ENCODE measurements around the gene ARHGAP24.

Gene ARHGAP24

DNA sequence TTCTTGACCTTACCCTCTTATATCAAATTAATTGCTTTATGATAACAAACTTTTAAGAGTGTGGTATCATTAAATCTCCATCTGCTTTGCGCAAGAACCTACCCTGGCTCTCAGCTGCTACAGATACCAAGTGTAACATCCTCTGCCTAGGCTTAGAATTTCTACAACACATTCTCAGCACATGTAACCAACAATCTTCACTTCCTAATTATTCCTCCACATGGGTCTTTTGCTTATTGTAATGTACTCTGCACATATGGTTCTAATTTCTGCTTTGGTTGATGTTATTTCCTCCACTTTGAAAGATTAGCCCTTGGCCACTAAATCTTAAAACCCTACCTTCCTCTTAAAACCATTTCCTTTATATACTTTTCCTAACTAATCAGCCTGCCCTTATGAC lies 242.4 kb downstream of the ARHGAP24 start:
- TF ChIP-seq EZH2phosphoT487 (IDR thresholded peaks at IDR 0.05; ENCODE audit: low read length) (no peak), EZH2 (optimal IDR thresholded peaks at IDR 0.05; ENCODE audit: low read depth, low read length) (no peak)
- TF ChIP-seq, protein P1, sequence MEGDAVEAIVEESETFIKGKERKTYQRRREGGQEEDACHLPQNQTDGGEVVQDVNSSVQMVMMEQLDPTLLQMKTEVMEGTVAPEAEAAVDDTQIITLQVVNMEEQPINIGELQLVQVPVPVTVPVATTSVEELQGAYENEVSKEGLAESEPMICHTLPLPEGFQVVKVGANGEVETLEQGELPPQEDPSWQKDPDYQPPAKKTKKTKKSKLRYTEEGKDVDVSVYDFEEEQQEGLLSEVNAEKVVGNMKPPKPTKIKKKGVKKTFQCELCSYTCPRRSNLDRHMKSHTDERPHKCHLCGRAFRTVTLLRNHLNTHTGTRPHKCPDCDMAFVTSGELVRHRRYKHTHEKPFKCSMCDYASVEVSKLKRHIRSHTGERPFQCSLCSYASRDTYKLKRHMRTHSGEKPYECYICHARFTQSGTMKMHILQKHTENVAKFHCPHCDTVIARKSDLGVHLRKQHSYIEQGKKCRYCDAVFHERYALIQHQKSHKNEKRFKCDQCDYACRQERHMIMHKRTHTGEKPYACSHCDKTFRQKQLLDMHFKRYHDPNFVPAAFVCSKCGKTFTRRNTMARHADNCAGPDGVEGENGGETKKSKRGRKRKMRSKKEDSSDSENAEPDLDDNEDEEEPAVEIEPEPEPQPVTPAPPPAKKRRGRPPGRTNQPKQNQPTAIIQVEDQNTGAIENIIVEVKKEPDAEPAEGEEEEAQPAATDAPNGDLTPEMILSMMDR (IDR thresholded peaks at IDR 0.05; ENCODE audit: low read length) = no peak
- Histone ChIP-seq H3K27ac (ENCODE audit: low read length) (no peak overlapping the region), H3K4me1 (ENCODE audit: low read length) (no peaks in the 10 kb centered on the region), H3K9me3 (replicated peaks; ENCODE audit: insufficient read depth, low read length) (no peaks in the 10 kb centered on the region), H3K4me2 (ENCODE audit: low read depth, low read length) (no peak overlapping the region), H3K9me2 (replicated peaks; ENCODE audit: insufficient read depth, low read length) (no peaks in the 10 kb centered on the region), H4K20me1 (ENCODE audit: insufficient read depth, low read length) (no peaks in the 10 kb centered on the region), H3K4me3 (ENCODE audit: low read length) (no peak overlapping the region), H2AFZ (ENCODE audit: low read length) (no peak overlapping the region), H3F3A (ENCODE audit: insufficient read depth, low read length) (no peaks in the 10 kb centered on the region), H3K36me3 (replicated peaks; ENCODE audit: insufficient read depth, low read length) (no peaks in the 10 kb centered on the region), H3K27me3 (replicated peaks; ENCODE audit: insufficient read depth, low read length) (no peaks in the 10 kb centered on the region), H3K9ac (ENCODE audit: low read length) (no peak overlapping the region), H3K79me2 (ENCODE audit: low read length) (no peaks in the 10 kb centered on the region)
- no peak for DNase-seq

DNA sequence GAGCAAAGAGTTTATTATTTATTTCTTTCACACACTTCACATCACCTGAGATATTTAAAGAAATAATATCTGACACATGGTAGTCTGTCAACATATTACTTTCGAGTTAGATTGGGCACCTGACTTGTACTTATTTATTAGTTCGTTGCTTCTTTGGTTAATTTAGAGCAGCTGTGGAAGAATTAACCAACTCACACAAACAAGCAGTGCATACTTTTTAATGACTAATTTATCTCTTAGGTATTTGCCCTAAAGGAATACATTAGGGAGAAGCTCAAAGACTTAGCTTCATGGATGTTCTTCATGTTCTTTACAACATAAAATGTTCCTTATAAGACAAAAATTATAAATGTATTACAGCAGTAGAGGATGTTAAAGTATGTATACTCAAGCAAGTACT lies 242.9 kb downstream of the ARHGAP24 start:
- Histone ChIP-seq H3K79me2 (ENCODE audit: low read length) (no peaks in the 10 kb centered on the region), H3K4me2 (ENCODE audit: low read depth, low read length) (no peak overlapping the region), H3K27ac (ENCODE audit: low read length) (no peak overlapping the region), H3K36me3 (replicated peaks; ENCODE audit: insufficient read depth, low read length) (no peaks in the 10 kb centered on the region), H3K27me3 (replicated peaks; ENCODE audit: insufficient read depth, low read length) (no peaks in the 10 kb centered on the region), H2AFZ (ENCODE audit: low read length) (no peak overlapping the region), H3K4me3 (ENCODE audit: low read length) (no peak overlapping the region), H3K9ac (ENCODE audit: low read length) (no peak overlapping the region), H4K20me1 (ENCODE audit: insufficient read depth, low read length) (no peaks in the 10 kb centered on the region), H3K9me3 (replicated peaks; ENCODE audit: insufficient read depth, low read length) (no peaks in the 10 kb centered on the region), H3K4me1 (ENCODE audit: low read length) (no peaks in the 10 kb centered on the region), H3F3A (ENCODE audit: insufficient read depth, low read length) (no peaks in the 10 kb centered on the region), H3K9me2 (replicated peaks; ENCODE audit: insufficient read depth, low read length) (no peaks in the 10 kb centered on the region)
- DNase-seq = no peak
- TF ChIP-seq EZH2phosphoT487 (IDR thresholded peaks at IDR 0.05; ENCODE audit: low read length) (no peak), EZH2 (optimal IDR thresholded peaks at IDR 0.05; ENCODE audit: low read depth, low read length) (no peak)
- TF ChIP-seq, protein P1 (IDR thresholded peaks at IDR 0.05; ENCODE audit: low read length) = no peak

DNA sequence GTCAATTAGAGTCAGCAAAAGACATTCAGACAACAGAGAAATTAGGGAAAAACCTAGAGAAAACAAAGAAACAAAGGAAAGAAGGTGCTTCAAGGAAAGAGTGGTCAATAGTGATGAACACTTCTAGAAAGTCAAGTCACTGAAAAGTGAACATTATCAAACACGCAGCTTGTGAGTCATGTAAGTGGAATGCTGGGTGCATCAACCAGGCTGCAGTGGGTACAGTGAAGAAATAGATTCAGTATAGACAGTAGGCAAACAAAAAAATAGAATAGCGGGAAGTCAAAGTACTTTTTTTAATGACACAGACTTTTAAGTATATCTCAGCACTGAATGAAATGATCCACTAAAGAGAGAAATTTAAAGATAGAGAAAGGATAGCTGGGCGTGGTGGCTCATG lies 245.8 kb downstream of the ARHGAP24 start:
- no peaks in the 10 kb centered on the region for H3K27me3 ChIP-seq (replicated peaks; ENCODE audit: insufficient read depth, low read length)
- peaks cover 12% of the 10 kb centered on the region for H3K4me1 ChIP-seq (ENCODE audit: low read length)
- H3K9me3 ChIP-seq (replicated peaks; ENCODE audit: insufficient read depth, low read length) = no peaks in the 10 kb centered on the region
- H3K4me3 ChIP-seq (ENCODE audit: low read length) = no peak overlapping the region
- H3K79me2 ChIP-seq (ENCODE audit: low read length) = no peaks in the 10 kb centered on the region
- H4K20me1 ChIP-seq (ENCODE audit: insufficient read depth, low read length) = no peaks in the 10 kb centered on the region
- peaks cover 2% of the 10 kb centered on the region; the same call in 1 of the 2 replicates for H3F3A ChIP-seq (ENCODE audit: insufficient read depth, low read length)
- no peak overlapping the region for H2AFZ ChIP-seq (ENCODE audit: low read length)
- TF ChIP-seq, protein P1 (IDR thresholded peaks at IDR 0.05; ENCODE audit: low read length) = no peak
- TF ChIP-seq EZH2phosphoT487 (IDR thresholded peaks at IDR 0.05; ENCODE audit: low read length) = no peak
- no peaks in the 10 kb centered on the region for H3K9me2 ChIP-seq (replicated peaks; ENCODE audit: insufficient read depth, low read length)
- no peak overlapping the region for H3K27ac ChIP-seq (ENCODE audit: low read length)
- no peak for DNase-seq
- no peak overlapping the region for H3K9ac ChIP-seq (ENCODE audit: low read length)
- no peaks in the 10 kb centered on the region for H3K36me3 ChIP-seq (replicated peaks; ENCODE audit: insufficient read depth, low read length)
- no peak overlapping the region for H3K4me2 ChIP-seq (ENCODE audit: low read depth, low read length)

Data from MM.1S (cell line).